Spleen (tissue), 11 donors: ENCODE results near the gene ADORA2B. TPM values are rescaled to one million over a fixed set of nuclear protein-coding genes. Genes with fewer than 3 reads are reported as not detected.

Experiments
- DNase-seq: peaks from one replicate; pipeline ENCODE4 v3.0.0-alpha.2; 2020
- H3K27ac ChIP-seq, 8 donors: fragments of 200-600 bp; sonication (generic) in 7 of 8; 1 replicate in 4 of 8; 2 replicates in 4 of 8; pipeline versions ENCODE4 v1.5.0 to v1.8.0; 2016 to 2021; ENCODE audit warnings: inconsistent platforms in 4 of 8, mild to moderate bottlenecking in 4 of 8, moderate library complexity in 1 of 8
- H3K27me3 ChIP-seq, 7 donors: fragments of 200-600 bp; sonication (generic) in 6 of 7; replicated peaks in 1 of 7; 1 replicate in 4 of 7; 2 replicates in 3 of 7; pipeline versions ENCODE4 v1.5.0 to v1.8.0; 2016 to 2021; ENCODE audit warnings: inconsistent platforms in 3 of 7, mild to moderate bottlenecking in 1 of 7
- H3K36me3 ChIP-seq, 6 donors: fragments of 200-600 bp; sonication (generic) in 5 of 6; 1 replicate in 4 of 6; 2 replicates in 2 of 6; pipeline versions ENCODE4 v1.5.0 to v1.8.0; 2016 to 2021; ENCODE audit warnings: inconsistent platforms in 2 of 6
- H3K4me1 ChIP-seq, 6 donors: fragments of 200-600 bp; sonication (generic) in 5 of 6; 1 replicate in 3 of 6; 2 replicates in 3 of 6; pipeline versions ENCODE4 v1.5.0 to v1.8.0; 2016 to 2021; ENCODE audit warnings: inconsistent platforms in 3 of 6
- H3K4me3 ChIP-seq, 8 donors: fragments of 200-600 bp; sonication (generic) in 7 of 8; 1 replicate in 4 of 8; 2 replicates in 4 of 8; pipeline versions ENCODE4 v1.5.0 to v1.8.0; 2016 to 2021; ENCODE audit warnings: inconsistent platforms in 4 of 8, mild to moderate bottlenecking in 4 of 8, moderate library complexity in 2 of 8
- H3K9me3 ChIP-seq, 8 donors: fragments of 200-600 bp; sonication (generic) in 7 of 8; 1 replicate in 4 of 8; 2 replicates in 4 of 8; pipeline versions ENCODE4 v1.5.0 to v1.8.0; 2016 to 2021; ENCODE audit warnings: inconsistent platforms in 4 of 8
- POLR2A ChIP-seq, 3 donors: fragments of 450-650 bp; IDR thresholded peaks; one replicate each; pipeline ENCODE4 v1.5.1; 2017; ENCODE audit warnings: antibody characterized with exemption in 3 of 3, mild to moderate bottlenecking in 1 of 3
- POLR2AphosphoS5 ChIP-seq, 3 donors: sonication (generic); formaldehyde crosslinking; IDR thresholded peaks; one replicate each; pipeline ENCODE4 v1.5.1; 2017; ENCODE audit warnings: antibody characterized with exemption in 3 of 3
- WGBS, 5 donors: extraction: QIAGEN DNeasy Blood & Tissue Kit in 3 of 5; methylation state at CpG; one replicate each; pipeline versions ENCODE4 v1.1.5 to v1.1.7; 2013 to 2018; 5-methylcytosine and 5-hydroxymethylcytosine counted together
- intact Hi-C: fragments of 100-400 bp; cut with DNase I; formaldehyde crosslinking; loops from one replicate; pipeline ENCODE4 v1.15.0; 2023; ENCODE audit warnings: low total_unique reads
- polyA plus RNA-seq, 3 donors: library from polyadenylated mRNA; stranded (reverse); fragments of 200-250 nt; gene quantifications; one replicate each; pipeline ENCODE4 v1.2.1, GENCODE V29; 2013
- total RNA-seq, 7 donors: library from RNA; depleted of rRNA in 3 of 7; stranded (reverse); fragments of >200 nt in 3 of 7; fragmentation: NEBNext Ultra II Directional in 4 of 7; extraction: Animal tissue kit (Norgen Biotek cat#: 25700) in 4 of 7; gene quantifications; one replicate each; pipeline versions ENCODE4 v1.1.0 to v1.2.1, GENCODE V29; 2016 to 2021
- TF ChIP-seq, protein P1 (sequence below), 11 experiments: fragments of 200-600 bp in 7 of 11; fragments of 450-650 bp in 4 of 11; sonication (generic) in 4 of 11; IDR thresholded peaks in 8 of 11; conservative IDR thresholded peaks in 3 of 11; 1 replicate in 7 of 11; 2 replicates in 4 of 11; pipeline versions ENCODE4 v1.4.0 to v1.8.0; 2016 to 2021; ENCODE audit warnings: antibody characterized with exemption in 11 of 11, inconsistent platforms in 4 of 11, mild to moderate bottlenecking in 1 of 11
- donor health status: healthy with polysubstance abuse.
- donor health status: DM: no; HTN: no; CAD: no; lungs with moderate emphysema.
- donor health status: DM: no; HTN: no; CAD: no.
- donor health status: Bipolar disorder and iron deficiency.
- donor health status: healthy.
- donor health status: DM: no; HTN: no; CAD: no.
- donor health status: DM: yes; HTN: yes; CAD: no.

ADORA2B gene
- total and polyA plus RNA-seq, 10 donors, result 0.13 to 2.7 (median 0.77) TPM; not detected in 2

DNA sequence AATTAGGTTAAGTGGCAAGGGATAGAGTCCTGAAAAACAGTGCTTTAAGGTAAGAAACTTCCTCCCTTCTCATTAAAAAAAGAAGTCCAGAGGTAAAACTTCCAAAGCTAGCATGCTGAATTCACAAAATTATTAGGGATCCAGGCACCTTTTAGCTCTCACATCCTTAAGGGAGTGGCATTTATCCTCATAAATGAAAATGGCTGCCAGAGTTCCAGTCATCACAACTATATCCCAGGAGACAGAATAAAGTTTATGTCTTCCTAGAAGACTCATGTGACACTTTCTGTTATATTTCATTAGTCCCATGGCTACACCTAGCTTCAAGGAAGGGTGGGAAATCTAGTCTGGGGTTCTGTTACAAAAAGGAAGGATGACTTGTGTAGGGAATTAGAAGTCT is 23.3 kb upstream of the ADORA2B start:
- intact Hi-C loops, result no loop called here
- H3K27me3 ChIP-seq, result peaks cover 2 to 42% (median 12%) of the 10 kb centered on the region in 7 donors

DNA sequence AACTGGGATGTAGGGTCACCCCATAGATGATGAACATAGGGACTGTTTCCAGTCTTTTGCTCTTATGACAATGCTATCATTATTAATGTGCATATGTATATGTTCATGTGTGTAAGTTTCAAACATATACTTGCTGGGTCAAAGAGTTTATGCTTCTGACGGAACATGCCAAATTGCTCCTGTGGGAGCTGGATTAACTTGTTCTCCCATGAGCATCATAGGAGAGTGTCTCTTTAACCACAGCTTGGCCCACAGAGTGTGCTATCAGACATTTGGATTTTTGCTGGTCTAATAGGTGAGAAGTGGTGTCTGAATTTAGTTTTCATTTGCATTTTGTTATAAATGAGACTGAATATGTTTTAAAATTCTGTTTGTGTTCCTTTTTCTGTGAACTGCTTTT is 22.3 kb upstream of the ADORA2B start:
- no peak for DNase-seq
- Histone ChIP-seq H3K27ac (no peak overlapping the region), H3K4me3 (no peak overlapping the region), H3K27me3 (peaks cover under 1 to 37% (median 4%) of the 10 kb centered on the region in 7 donors), H3K36me3 (no peaks in the 10 kb centered on the region), H3K4me1 (peaks cover 0 to 8% (median 2%) of the 10 kb centered on the region in 6 donors), H3K9me3 (peaks cover 0 to 8% (median 5%) of the 10 kb centered on the region in 8 donors)
- TF ChIP-seq, protein P1, sequence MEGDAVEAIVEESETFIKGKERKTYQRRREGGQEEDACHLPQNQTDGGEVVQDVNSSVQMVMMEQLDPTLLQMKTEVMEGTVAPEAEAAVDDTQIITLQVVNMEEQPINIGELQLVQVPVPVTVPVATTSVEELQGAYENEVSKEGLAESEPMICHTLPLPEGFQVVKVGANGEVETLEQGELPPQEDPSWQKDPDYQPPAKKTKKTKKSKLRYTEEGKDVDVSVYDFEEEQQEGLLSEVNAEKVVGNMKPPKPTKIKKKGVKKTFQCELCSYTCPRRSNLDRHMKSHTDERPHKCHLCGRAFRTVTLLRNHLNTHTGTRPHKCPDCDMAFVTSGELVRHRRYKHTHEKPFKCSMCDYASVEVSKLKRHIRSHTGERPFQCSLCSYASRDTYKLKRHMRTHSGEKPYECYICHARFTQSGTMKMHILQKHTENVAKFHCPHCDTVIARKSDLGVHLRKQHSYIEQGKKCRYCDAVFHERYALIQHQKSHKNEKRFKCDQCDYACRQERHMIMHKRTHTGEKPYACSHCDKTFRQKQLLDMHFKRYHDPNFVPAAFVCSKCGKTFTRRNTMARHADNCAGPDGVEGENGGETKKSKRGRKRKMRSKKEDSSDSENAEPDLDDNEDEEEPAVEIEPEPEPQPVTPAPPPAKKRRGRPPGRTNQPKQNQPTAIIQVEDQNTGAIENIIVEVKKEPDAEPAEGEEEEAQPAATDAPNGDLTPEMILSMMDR (IDR thresholded peaks at IDR 0.05 in 8 of 11, conservative IDR thresholded peaks at IDR 0.05 in 3 of 11), result no peak
- TF ChIP-seq POLR2A (IDR thresholded peaks at IDR 0.05) (no peak), POLR2AphosphoS5 (IDR thresholded peaks at IDR 0.05) (no peak)
- WGBS, 5 donors, result 68 to 79% (median 72%) methylated on average over 1 of the region's 1 CpG
- intact Hi-C loops, result no loop called here

More for the DNA sequence above, 23.3 kb upstream of the ADORA2B start:
- TF ChIP-seq, protein P1 (IDR thresholded peaks at IDR 0.05 in 8 of 11, conservative IDR thresholded peaks at IDR 0.05 in 3 of 11), result no peak
- TF ChIP-seq POLR2AphosphoS5 (IDR thresholded peaks at IDR 0.05), result no peak
- TF ChIP-seq POLR2A (IDR thresholded peaks at IDR 0.05), result no peak
- H3K9me3 ChIP-seq, result peaks cover 0 to 8% (median 5%) of the 10 kb centered on the region in 8 donors
- no peak overlapping the region for H3K27ac ChIP-seq
- no peak for DNase-seq
- H3K4me1 ChIP-seq, result peaks cover 0 to 10% (median 2%) of the 10 kb centered on the region in 6 donors
- no peak overlapping the region for H3K4me3 ChIP-seq
- no peaks in the 10 kb centered on the region for H3K36me3 ChIP-seq

DNA sequence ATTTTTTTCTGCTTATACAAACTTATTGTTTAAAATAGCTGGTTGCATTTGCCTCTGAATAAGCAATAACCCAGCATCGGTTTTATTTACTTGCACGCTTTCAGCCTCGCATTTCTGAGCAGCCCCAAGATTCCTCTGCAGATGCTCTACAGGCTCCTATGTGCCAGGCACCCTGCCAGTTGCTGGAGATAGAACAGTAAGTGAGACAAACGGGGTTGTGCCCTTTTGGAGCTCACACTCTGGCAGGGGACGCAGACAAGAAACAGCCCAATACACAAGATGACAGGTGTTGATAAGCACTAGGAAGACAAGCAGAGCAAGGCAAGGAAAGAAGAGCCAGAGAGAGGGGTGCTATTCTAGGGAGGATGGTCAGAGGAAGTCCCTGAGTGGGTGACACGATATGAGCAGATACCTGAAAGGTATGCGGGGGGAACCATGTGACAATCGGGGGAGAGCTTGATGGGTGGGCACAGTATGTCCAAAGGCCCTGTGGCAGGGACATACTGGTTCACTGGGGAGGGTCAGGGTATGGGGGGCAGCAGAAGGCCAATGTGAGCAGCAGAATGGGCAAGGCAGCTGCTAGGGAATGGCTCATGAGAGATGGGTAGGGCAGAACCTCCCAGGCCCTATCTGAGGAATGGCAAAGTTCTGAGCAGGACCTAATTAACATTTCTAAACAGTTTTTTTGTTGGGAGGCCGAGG is 18.7 kb upstream of the ADORA2B start:
- WGBS, 5 donors, result 76 to 88% (median 81%) methylated on average over 9 of the region's 9 CpGs
- intact Hi-C loops, result no loop called here
- Histone ChIP-seq H3K27me3 (peaks cover 0 to 25% (median 0%) of the 10 kb centered on the region in 7 donors), H3K4me1 (peaks cover 0 to 17% (median 6%) of the 10 kb centered on the region in 6 donors), H3K27ac (no peak overlapping the region), H3K4me3 (no peak overlapping the region), H3K9me3 (peaks cover 0 to 8% (median 5%) of the 10 kb centered on the region in 8 donors), H3K36me3 (no peaks in the 10 kb centered on the region)
- TF ChIP-seq POLR2AphosphoS5 (IDR thresholded peaks at IDR 0.05) (no peak), POLR2A (IDR thresholded peaks at IDR 0.05) (no peak)
- TF ChIP-seq, protein P1 (IDR thresholded peaks at IDR 0.05 in 8 of 11, conservative IDR thresholded peaks at IDR 0.05 in 3 of 11), result no peak
- peak; percentile 40 for DNase-seq

DNA sequence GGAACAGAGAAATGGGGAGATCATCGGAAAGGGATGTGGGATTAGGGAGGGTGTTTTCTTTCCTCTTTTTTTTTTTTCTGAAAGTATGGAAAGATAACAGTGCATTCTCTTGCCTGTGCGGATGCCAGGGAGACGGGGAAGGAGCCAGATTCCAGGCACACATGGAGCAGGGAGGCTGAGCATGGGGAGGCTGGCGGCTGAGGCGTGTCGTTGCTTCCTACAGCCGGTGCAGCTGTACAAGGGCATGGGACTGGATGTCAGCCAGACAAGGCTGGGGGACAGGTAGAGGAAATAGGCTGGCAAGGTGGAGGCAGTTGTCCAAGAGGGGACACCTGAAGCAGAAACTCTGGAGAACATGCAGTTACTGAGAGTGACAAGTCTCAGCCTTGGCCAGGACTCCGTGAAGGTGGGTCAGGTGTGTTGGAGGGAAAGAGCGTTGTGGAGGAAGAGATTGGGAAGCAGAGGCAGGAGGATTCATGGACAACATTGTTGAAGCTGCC is 16.6 kb upstream of the ADORA2B start:
- Histone ChIP-seq H3K27ac (peak overlapping the region in 2 of 8 donors; percentile 19 to 47), H3K4me3 (no peak overlapping the region), H3K9me3 (no peaks in the 10 kb centered on the region), H3K36me3 (no peaks in the 10 kb centered on the region), H3K27me3 (peaks cover 0 to 25% (median 0%) of the 10 kb centered on the region in 7 donors), H3K4me1 (peaks cover 0 to 17% (median 6%) of the 10 kb centered on the region in 6 donors)
- no peak for DNase-seq
- TF ChIP-seq POLR2A (IDR thresholded peaks at IDR 0.05) (no peak), POLR2AphosphoS5 (IDR thresholded peaks at IDR 0.05) (no peak)
- TF ChIP-seq, protein P1 (IDR thresholded peaks at IDR 0.05 in 8 of 11, conservative IDR thresholded peaks at IDR 0.05 in 3 of 11), result no peak
- intact Hi-C loops, result no loop called here
- 33 to 53% (median 38%) methylated on average over 9 of the region's 9 CpGs for WGBS, 5 donors
